CD4-positive, alpha-beta T cell (primary cell): ENCODE measurements around the gene KLRC3. TPM values are rescaled to one million over a fixed set of nuclear protein-coding genes. Genes with fewer than 3 reads are reported as not detected.
"Not testable (repeated sequence)": the region's sequence is repeated elsewhere in the genome, so short reads cannot be mapped to it uniquely, and the experiment has no call there.

Source experiments
- ATAC-seq: fragments of 200-7000 bp; cut with Tn5 transposase; one replicate; pipeline ENCODE4 v1.10.0; 2022; ENCODE audit warnings: mild to moderate bottlenecking; ENCODE audit not compliant: poor library complexity
- CTCF ChIA-PET: fragments of 350-600 bp; sonication (Branson Sonifier 250); formaldehyde crosslinking; loops from one replicate; lab custom pipeline; 2021; ENCODE audit warnings: antibody characterized with exemption, inconsistent platforms; lab: Charles Lee
- POLR2A ChIA-PET: fragments of 350-600 bp; sonication (Branson Sonifier 250); formaldehyde crosslinking; loops from one replicate; lab custom pipeline; 2021; ENCODE audit warnings: antibody characterized with exemption, inconsistent platforms; lab: Charles Lee
- DNase-seq, 14 experiments: peaks; one replicate each; pipeline ENCODE4 v3.0.0-alpha.2; 2013 to 2020; ENCODE audit warnings: mixed read lengths in 2 of 14
- H3K27ac ChIP-seq, 2 donors: one replicate each; pipeline versions ENCODE4 v1.5.1 to v1.7.0; 2013; ENCODE audit warnings: low read length in 2 of 2, low read depth in 1 of 2, mild to moderate bottlenecking in 1 of 2
- H3K27me3 ChIP-seq, 2 experiments: 1 replicate in 1 of 2; 2 replicates in 1 of 2; pipeline versions ENCODE4 v1.6.1 to v1.7.0; 2013; ENCODE audit warnings: low read length in 2 of 2, control low read depth in 1 of 2, mild to moderate bottlenecking in 1 of 2, moderate library complexity in 1 of 2; ENCODE audit not compliant: insufficient read depth in 2 of 2, control insufficient read depth in 1 of 2
- H3K36me3 ChIP-seq: one replicate; pipeline ENCODE4 v1.6.1; 2013; ENCODE audit warnings: low read length, control low read depth; ENCODE audit not compliant: insufficient read depth
- H3K4me1 ChIP-seq: one replicate; pipeline ENCODE4 v1.6.1; 2013; ENCODE audit warnings: low read length, control low read depth; ENCODE audit not compliant: insufficient read depth
- H3K4me3 ChIP-seq: one replicate; pipeline ENCODE4 v1.5.1; 2013; ENCODE audit warnings: mild to moderate bottlenecking, low read length, moderate library complexity
- H3K9me3 ChIP-seq, 2 experiments: 1 replicate in 1 of 2; 2 replicates in 1 of 2; pipeline versions ENCODE4 v1.6.1 to v1.7.0; 2013; ENCODE audit warnings: low read length in 2 of 2, mild to moderate bottlenecking in 2 of 2, control low read depth in 1 of 2, moderate library complexity in 1 of 2; ENCODE audit not compliant: control insufficient read depth in 1 of 2, insufficient read depth in 1 of 2
- H3K27ac Mint-ChIP-seq: one replicate; pipeline ENCODE4 v1.8.0; 2020; ENCODE audit warnings: mixed read lengths
- H3K27me3 Mint-ChIP-seq: one replicate; pipeline ENCODE4 v1.8.0; 2021; ENCODE audit warnings: mixed read lengths
- H3K36me3 Mint-ChIP-seq: one replicate; pipeline ENCODE4 v1.8.0; 2021; ENCODE audit warnings: low read depth, mixed read lengths
- H3K4me1 Mint-ChIP-seq: one replicate; pipeline ENCODE4 v1.8.0; 2021; ENCODE audit warnings: low read depth, mixed read lengths
- H3K4me3 Mint-ChIP-seq: one replicate; pipeline ENCODE4 v1.8.0; 2020; ENCODE audit warnings: mild to moderate bottlenecking, mixed read lengths
- H3K9me3 Mint-ChIP-seq: one replicate; pipeline ENCODE4 v1.8.0; 2020; ENCODE audit warnings: mixed read lengths
- intact Hi-C, 2 experiments: fragments of 100-400 bp; cut with DNase I in 1 of 2; cut with micrococcal nuclease in 1 of 2; formaldehyde crosslinking; loops; one replicate each; pipeline versions ENCODE4 v1.15.1 to v1.9.0; 2023 to 2025; cut with DNase I, micrococcal nuclease
- polyA plus RNA-seq, 2 donors: library from polyadenylated mRNA; unstranded; fragments of 120-200 nt; gene quantifications; one replicate each; pipeline ENCODE4 v1.2.1, GENCODE V29; 2013
- total RNA-seq, 174 experiments: library from RNA in 2 of 174; stranded (reverse) in 2 of 174; gene quantifications; one replicate each; pipeline ENCODE4 v1.2.3 and lab custom pipeline; 2021 to 2026
- TF ChIP-seq, protein P1 (sequence below): fragments of 200-600 bp; IDR thresholded peaks from one replicate; pipeline ENCODE4 v1.8.0; 2022; ENCODE audit warnings: antibody characterized with exemption, mild to moderate bottlenecking

Gene KLRC3
- total RNA-seq (not detected), total RNA-seq (lab: John Stamatoyannopoulos, UW) (0 to 0.40 (median 0) reads per million in 172 experiments)
- 0.10 TPM for polyA plus RNA-seq (2013, experiment 1 of 2)
- 0.11 TPM for polyA plus RNA-seq (2013, experiment 2 of 2)

DNA sequence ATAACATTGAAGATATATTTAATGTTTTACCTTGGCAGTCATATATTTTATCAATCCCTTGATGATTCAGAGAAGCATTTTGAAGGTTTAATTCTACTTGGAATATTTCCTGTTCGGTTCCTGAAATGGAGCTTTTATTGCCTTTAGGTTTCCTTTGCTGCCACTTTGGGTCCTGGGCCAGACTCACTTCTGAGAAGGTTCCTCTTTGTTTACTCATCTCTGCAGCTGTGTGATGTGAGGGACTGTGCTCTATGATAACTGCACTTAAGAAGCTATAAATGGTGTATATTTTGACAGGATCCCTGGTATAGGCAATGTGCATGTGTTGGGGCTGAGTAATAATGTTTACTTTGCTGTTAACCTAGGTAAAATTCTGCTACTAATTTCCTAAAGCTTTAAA is at the start of gene KLRC3:
Gene KLRC3 (minus strand): TSS at position 262 of the 400 bp plus-strand sequence. CDS start 45 bp downstream, at position 217.
- ATAC-seq, H3K4me3 ChIP-seq, H3K27ac ChIP-seq, H3K9me3 ChIP-seq, DNase-seq, CTCF ChIA-PET, H3K9me3 Mint-ChIP-seq, H3K27me3 Mint-ChIP-seq, H3K27ac Mint-ChIP-seq, H3K4me1 ChIP-seq, H3K27me3 ChIP-seq, H3K36me3 ChIP-seq, H3K4me1 Mint-ChIP-seq, H3K36me3 Mint-ChIP-seq, H3K4me3 Mint-ChIP-seq, intact Hi-C loops, POLR2A ChIA-PET: not testable (repeated sequence)

DNA sequence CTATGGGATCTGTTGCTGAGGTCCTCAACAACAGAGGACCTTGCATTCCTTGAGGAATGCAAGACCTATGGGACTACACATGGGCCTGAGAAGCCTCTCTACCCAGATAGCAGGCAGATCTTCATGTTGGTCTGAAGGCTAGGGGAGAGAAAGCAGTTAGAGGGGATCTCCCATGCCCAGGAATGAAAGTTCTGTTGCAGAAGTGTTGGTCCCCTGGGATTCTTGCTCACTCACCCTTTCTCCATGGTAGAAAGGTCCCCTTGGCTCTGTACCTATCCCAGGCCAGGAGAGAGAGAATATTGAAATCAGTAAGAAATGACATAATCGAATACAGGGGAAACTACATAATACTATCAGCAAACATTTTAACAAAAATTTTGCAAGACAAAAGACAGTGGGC is 49.3 kb upstream of the KLRC3 start:
- H3K27me3 ChIP-seq, result peaks cover 5% of the 10 kb centered on the region in 2 experiments
- H3K9me3 ChIP-seq, result peaks cover 0 to 5% of the 10 kb centered on the region in 2 experiments
- Mint-ChIP-seq H3K4me3 (no peak overlapping the region), H3K4me1 (no peaks in the 10 kb centered on the region), H3K27me3 (peaks cover 15% of the 10 kb centered on the region), H3K36me3 (no peaks in the 10 kb centered on the region), H3K27ac (no peak overlapping the region), H3K9me3 (no peaks in the 10 kb centered on the region)
- H3K4me1 ChIP-seq, result no peaks in the 10 kb centered on the region
- no peak for DNase-seq
- no peak for ATAC-seq
- H3K27ac ChIP-seq, result no peak overlapping the region
- TF ChIP-seq, protein P1, sequence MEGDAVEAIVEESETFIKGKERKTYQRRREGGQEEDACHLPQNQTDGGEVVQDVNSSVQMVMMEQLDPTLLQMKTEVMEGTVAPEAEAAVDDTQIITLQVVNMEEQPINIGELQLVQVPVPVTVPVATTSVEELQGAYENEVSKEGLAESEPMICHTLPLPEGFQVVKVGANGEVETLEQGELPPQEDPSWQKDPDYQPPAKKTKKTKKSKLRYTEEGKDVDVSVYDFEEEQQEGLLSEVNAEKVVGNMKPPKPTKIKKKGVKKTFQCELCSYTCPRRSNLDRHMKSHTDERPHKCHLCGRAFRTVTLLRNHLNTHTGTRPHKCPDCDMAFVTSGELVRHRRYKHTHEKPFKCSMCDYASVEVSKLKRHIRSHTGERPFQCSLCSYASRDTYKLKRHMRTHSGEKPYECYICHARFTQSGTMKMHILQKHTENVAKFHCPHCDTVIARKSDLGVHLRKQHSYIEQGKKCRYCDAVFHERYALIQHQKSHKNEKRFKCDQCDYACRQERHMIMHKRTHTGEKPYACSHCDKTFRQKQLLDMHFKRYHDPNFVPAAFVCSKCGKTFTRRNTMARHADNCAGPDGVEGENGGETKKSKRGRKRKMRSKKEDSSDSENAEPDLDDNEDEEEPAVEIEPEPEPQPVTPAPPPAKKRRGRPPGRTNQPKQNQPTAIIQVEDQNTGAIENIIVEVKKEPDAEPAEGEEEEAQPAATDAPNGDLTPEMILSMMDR, result no peak
- intact Hi-C loops, result no loop called here
- H3K4me3 ChIP-seq, result no peak overlapping the region
- ChIA-PET POLR2A (no interaction called here), CTCF (no interaction called here)
- H3K36me3 ChIP-seq, result no peaks in the 10 kb centered on the region

DNA sequence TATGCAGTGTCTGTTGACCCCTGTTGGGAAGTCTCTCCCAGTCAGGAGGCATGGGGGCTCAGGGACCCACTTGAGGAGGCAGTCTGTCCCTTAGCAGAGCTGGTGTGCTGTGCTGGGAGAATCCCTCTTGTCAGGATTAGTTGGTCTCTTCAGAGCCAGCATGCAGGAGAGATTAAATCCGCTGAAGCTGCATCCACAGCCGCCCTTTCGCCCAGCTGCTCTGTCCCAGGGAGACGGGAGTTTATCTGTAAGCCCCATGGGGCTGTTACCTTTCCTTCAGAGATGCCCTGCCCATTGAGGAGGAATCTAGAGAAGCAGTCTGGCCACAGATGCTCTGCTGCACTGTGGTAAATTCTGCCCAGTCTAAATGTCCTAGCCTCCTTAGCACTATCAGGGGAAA is 45.9 kb upstream of the KLRC3 start:
- no peaks in the 10 kb centered on the region for H3K4me1 Mint-ChIP-seq
- H3K27ac Mint-ChIP-seq, result no peak overlapping the region
- peaks cover 22% of the 10 kb centered on the region for H3K27me3 Mint-ChIP-seq

More for the DNA sequence above, 45.9 kb upstream of the KLRC3 start:
- POLR2A ChIA-PET, result no interaction called here
- Mint-ChIP-seq H3K36me3 (no peaks in the 10 kb centered on the region), H3K9me3 (no peaks in the 10 kb centered on the region), H3K4me3 (no peak overlapping the region)
- H3K4me1 ChIP-seq, result no peaks in the 10 kb centered on the region
- peaks cover 0 to 5% of the 10 kb centered on the region in 2 experiments for H3K9me3 ChIP-seq
- intact Hi-C loops, result no loop called here
- no peak for ATAC-seq
- H3K27ac ChIP-seq, result no peak overlapping the region
- CTCF ChIA-PET, result no interaction called here
- no peak overlapping the region for H3K4me3 ChIP-seq
- H3K27me3 ChIP-seq, result peaks cover 5 to 9% of the 10 kb centered on the region in 2 experiments
- TF ChIP-seq, protein P1, result no peak
- H3K36me3 ChIP-seq, result no peaks in the 10 kb centered on the region
- DNase-seq, result no peak
